Measurements from ENCODE around the gene KCNAB2.

Gene KCNAB2

GRCh38 chr1:6121651-6122370, 76.1 kb downstream of the KCNAB2 start:
- in situ Hi-C loops (cut with MboI; ENCODE audit: low pct_unique_long_range_greater_than_20kb, low sequenced_read_pairs, unreplicated experiment), result no loop called here
- TF ChIP-seq CTCF (IDR thresholded peaks at IDR 0.05; ENCODE audit: extremely low read depth, insufficient read depth, missing control alignments), result no peak
- DNase-seq (ENCODE audit: low spot score), result no peak

DNA sequence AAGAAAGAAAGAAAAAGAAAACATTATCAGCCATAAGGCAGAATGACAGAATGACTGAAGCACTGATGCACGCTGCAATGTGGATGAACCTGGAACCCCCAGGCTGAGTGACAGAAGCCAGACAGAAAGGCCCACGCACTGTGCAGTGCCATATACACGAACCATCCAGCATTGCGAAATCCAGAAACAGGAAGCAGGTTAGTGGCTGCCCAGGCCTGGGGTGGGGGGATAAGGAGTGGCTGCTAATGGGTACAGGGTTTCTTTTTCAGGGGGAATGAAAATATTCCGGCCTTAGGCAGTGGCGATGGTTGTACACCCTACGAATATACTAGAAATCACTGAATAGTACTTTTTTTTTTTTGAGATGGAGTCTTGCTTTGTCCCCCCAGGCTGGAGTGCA, 77.4 kb downstream of the KCNAB2 start:
- no peak for TF ChIP-seq CTCF (IDR thresholded peaks at IDR 0.05; ENCODE audit: extremely low read depth, insufficient read depth, missing control alignments)
- in situ Hi-C loops (cut with MboI; ENCODE audit: low pct_unique_long_range_greater_than_20kb, low sequenced_read_pairs, unreplicated experiment), result no loop called here
- no peak for DNase-seq (ENCODE audit: low spot score)

DNA sequence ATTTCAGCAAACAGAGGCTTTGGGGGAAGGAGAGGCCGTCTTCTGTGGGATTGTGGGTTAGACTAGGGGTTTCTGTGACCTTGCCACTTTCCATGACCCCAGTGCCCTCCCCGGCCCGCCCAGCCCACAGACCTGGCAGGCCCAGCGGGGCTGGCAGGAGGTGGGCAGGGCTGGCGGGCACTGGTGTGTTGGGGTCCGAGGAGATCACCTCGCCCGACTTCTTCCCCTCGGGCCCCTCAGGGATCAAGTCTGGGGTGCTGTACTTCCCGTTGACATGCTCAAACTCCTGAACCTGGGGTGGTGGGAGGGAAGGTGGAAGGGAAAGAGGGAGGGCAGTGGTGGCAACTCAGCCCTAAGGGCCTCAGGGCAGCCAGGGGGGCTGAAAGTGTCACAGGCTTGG, 78.1 kb downstream of the KCNAB2 start:
- in situ Hi-C loops (cut with MboI; ENCODE audit: low pct_unique_long_range_greater_than_20kb, low sequenced_read_pairs, unreplicated experiment), result no loop called here
- TF ChIP-seq CTCF (IDR thresholded peaks at IDR 0.05; ENCODE audit: extremely low read depth, insufficient read depth, missing control alignments), result no peak
- no peak for DNase-seq (ENCODE audit: low spot score)

GRCh38 chr1:6124341-6124740, 78.7 kb downstream of the KCNAB2 start:
- no peak for DNase-seq (ENCODE audit: low spot score)
- TF ChIP-seq CTCF (IDR thresholded peaks at IDR 0.05; ENCODE audit: extremely low read depth, insufficient read depth, missing control alignments), result no peak
- in situ Hi-C loops (cut with MboI; ENCODE audit: low pct_unique_long_range_greater_than_20kb, low sequenced_read_pairs, unreplicated experiment), result no loop called here

GRCh38 chr1:6124746-6125365, 79.2 kb downstream of the KCNAB2 start:
- TF ChIP-seq CTCF (IDR thresholded peaks at IDR 0.05; ENCODE audit: extremely low read depth, insufficient read depth, missing control alignments), result no peak
- in situ Hi-C loops (cut with MboI; ENCODE audit: low pct_unique_long_range_greater_than_20kb, low sequenced_read_pairs, unreplicated experiment), result no loop called here
- DNase-seq (ENCODE audit: low spot score), result no peak

DNA sequence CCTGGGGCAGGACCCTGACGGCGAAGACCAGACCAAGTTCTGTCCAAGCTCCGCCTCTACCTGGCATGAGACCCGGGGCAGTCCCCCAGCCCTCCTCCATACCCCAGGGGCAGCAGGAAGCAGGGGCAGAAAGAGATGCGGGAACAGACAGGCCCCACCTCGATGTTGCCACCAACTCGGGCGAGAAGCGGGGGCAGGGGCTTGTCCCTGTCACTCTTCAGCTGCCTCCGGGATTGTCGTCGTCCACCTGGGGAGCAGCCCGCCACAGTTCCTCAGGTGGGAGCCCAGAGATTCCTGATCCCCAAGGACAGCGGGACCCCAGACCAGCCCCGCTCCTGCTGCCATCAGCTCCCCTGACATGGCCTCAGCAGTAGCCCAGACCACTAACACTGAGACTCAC, 79.7 kb downstream of the KCNAB2 start:
- no peak for TF ChIP-seq CTCF (IDR thresholded peaks at IDR 0.05; ENCODE audit: extremely low read depth, insufficient read depth, missing control alignments)
- in situ Hi-C loops (cut with MboI; ENCODE audit: low pct_unique_long_range_greater_than_20kb, low sequenced_read_pairs, unreplicated experiment), result no loop called here
- no peak for DNase-seq (ENCODE audit: low spot score)
